ENCODE measurements around the gene C4BPA.

C4BPA gene

DNA sequence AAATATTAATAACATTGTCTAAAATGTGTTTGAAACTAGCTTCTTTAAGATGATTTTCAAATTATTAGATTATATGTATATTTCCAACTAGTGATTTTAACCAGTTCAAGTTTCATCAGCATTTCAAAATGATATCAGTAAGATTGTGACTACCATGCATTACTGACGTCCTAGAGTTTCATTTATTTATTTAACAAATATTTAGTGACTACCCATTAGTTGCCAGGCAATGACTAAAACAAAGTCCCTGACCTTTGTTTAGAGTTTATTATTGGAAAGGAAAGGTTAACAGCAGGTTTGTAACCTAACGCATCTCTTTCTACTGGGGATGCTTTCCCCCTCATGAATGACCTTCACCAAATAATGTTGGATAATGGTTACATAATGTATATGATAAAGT, 22.9 kb upstream of the C4BPA start:
- Histone ChIP-seq H3F3A (ENCODE audit: insufficient read depth, low read length) (no peaks in the 10 kb centered on the region), H3K9ac (ENCODE audit: low read length) (no peak overlapping the region), H3K9me3 (replicated peaks; ENCODE audit: insufficient read depth, low read length) (no peaks in the 10 kb centered on the region), H3K27ac (ENCODE audit: low read length) (no peak overlapping the region), H3K27me3 (replicated peaks; ENCODE audit: insufficient read depth, low read length) (no peaks in the 10 kb centered on the region), H3K4me1 (ENCODE audit: low read length) (peaks cover 3% of the 10 kb centered on the region; the same call in 1 of the 2 replicates), H3K79me2 (ENCODE audit: low read length) (no peaks in the 10 kb centered on the region), H3K4me3 (ENCODE audit: low read length) (no peak overlapping the region), H3K36me3 (replicated peaks; ENCODE audit: insufficient read depth, low read length) (no peaks in the 10 kb centered on the region), H4K20me1 (ENCODE audit: insufficient read depth, low read length) (no peaks in the 10 kb centered on the region), H3K9me2 (replicated peaks; ENCODE audit: insufficient read depth, low read length) (no peaks in the 10 kb centered on the region), H3K4me2 (ENCODE audit: low read depth, low read length) (no peak overlapping the region), H2AFZ (ENCODE audit: low read length) (no peak overlapping the region)
- DNase-seq = no peak
- TF ChIP-seq EZH2 (optimal IDR thresholded peaks at IDR 0.05; ENCODE audit: low read depth, low read length) (no peak), EZH2phosphoT487 (IDR thresholded peaks at IDR 0.05; ENCODE audit: low read length) (no peak)
- TF ChIP-seq, protein P1, sequence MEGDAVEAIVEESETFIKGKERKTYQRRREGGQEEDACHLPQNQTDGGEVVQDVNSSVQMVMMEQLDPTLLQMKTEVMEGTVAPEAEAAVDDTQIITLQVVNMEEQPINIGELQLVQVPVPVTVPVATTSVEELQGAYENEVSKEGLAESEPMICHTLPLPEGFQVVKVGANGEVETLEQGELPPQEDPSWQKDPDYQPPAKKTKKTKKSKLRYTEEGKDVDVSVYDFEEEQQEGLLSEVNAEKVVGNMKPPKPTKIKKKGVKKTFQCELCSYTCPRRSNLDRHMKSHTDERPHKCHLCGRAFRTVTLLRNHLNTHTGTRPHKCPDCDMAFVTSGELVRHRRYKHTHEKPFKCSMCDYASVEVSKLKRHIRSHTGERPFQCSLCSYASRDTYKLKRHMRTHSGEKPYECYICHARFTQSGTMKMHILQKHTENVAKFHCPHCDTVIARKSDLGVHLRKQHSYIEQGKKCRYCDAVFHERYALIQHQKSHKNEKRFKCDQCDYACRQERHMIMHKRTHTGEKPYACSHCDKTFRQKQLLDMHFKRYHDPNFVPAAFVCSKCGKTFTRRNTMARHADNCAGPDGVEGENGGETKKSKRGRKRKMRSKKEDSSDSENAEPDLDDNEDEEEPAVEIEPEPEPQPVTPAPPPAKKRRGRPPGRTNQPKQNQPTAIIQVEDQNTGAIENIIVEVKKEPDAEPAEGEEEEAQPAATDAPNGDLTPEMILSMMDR (IDR thresholded peaks at IDR 0.05; ENCODE audit: low read length) = no peak

DNA sequence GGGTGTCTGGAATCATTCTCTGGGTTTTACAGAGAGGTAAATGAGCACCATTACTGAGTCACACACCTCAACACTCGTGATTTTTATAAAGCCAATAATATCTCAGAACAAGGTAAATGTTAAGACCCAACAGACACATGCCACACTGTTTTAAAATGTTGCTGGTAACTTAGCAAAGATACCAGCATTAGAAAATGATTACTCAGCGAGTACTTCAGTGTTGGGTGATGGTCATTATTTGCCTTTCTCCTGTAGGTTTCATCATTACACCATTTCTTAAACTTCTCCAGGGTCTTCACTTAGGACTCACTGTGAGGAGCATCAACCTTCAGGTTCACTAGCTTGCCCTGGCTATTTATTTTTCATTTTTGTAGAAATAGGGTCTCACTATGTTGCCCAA, 22.2 kb upstream of the C4BPA start:
- Histone ChIP-seq H3F3A (ENCODE audit: insufficient read depth, low read length) (no peaks in the 10 kb centered on the region), H3K36me3 (replicated peaks; ENCODE audit: insufficient read depth, low read length) (no peaks in the 10 kb centered on the region), H4K20me1 (ENCODE audit: insufficient read depth, low read length) (no peaks in the 10 kb centered on the region), H3K9me2 (replicated peaks; ENCODE audit: insufficient read depth, low read length) (no peaks in the 10 kb centered on the region), H3K4me3 (ENCODE audit: low read length) (no peak overlapping the region), H3K27ac (ENCODE audit: low read length) (no peak overlapping the region), H3K9me3 (replicated peaks; ENCODE audit: insufficient read depth, low read length) (no peaks in the 10 kb centered on the region), H3K4me1 (ENCODE audit: low read length) (peaks cover 3% of the 10 kb centered on the region; the same call in 1 of the 2 replicates), H2AFZ (ENCODE audit: low read length) (no peak overlapping the region), H3K27me3 (replicated peaks; ENCODE audit: insufficient read depth, low read length) (no peaks in the 10 kb centered on the region), H3K79me2 (ENCODE audit: low read length) (no peaks in the 10 kb centered on the region), H3K9ac (ENCODE audit: low read length) (no peak overlapping the region), H3K4me2 (ENCODE audit: low read depth, low read length) (no peak overlapping the region)
- DNase-seq = no peak
- TF ChIP-seq EZH2phosphoT487 (IDR thresholded peaks at IDR 0.05; ENCODE audit: low read length) (no peak), EZH2 (optimal IDR thresholded peaks at IDR 0.05; ENCODE audit: low read depth, low read length) (no peak)
- TF ChIP-seq, protein P1 (IDR thresholded peaks at IDR 0.05; ENCODE audit: low read length) = no peak

DNA sequence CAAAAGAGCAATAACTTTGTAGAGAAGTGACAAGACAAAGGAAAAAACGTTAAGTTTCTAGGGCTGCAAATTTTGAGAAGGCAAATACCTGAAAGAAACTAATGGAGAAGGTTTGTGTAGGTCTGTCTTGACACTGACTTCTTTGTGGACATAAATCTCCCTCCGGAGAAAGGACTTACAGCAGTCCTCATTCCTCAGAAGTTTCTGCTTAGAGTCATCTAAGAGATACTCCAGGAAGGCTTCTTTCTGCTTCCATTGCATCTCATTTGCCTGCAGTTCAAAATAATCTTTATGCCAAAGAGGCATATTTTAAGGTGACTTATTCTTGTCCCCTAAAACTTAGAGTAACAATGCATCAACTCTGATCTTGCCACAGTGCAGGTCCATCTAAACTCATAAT, 19.8 kb upstream of the C4BPA start:
- H2AFZ ChIP-seq (ENCODE audit: low read length) = no peak overlapping the region
- H3K79me2 ChIP-seq (ENCODE audit: low read length) = no peaks in the 10 kb centered on the region
- H3K4me3 ChIP-seq (ENCODE audit: low read length) = no peak overlapping the region
- no peak overlapping the region for H3K9ac ChIP-seq (ENCODE audit: low read length)
- H3K4me2 ChIP-seq (ENCODE audit: low read depth, low read length) = no peak overlapping the region
- TF ChIP-seq, protein P1 (IDR thresholded peaks at IDR 0.05; ENCODE audit: low read length) = no peak
- TF ChIP-seq EZH2phosphoT487 (IDR thresholded peaks at IDR 0.05; ENCODE audit: low read length) = no peak
- no peak for TF ChIP-seq EZH2 (optimal IDR thresholded peaks at IDR 0.05; ENCODE audit: low read depth, low read length)
- no peak for DNase-seq
- no peaks in the 10 kb centered on the region for H4K20me1 ChIP-seq (ENCODE audit: insufficient read depth, low read length)
- H3F3A ChIP-seq (ENCODE audit: insufficient read depth, low read length) = no peaks in the 10 kb centered on the region
- no peaks in the 10 kb centered on the region for H3K27me3 ChIP-seq (replicated peaks; ENCODE audit: insufficient read depth, low read length)
- no peak overlapping the region for H3K27ac ChIP-seq (ENCODE audit: low read length)
- H3K9me2 ChIP-seq (replicated peaks; ENCODE audit: insufficient read depth, low read length) = no peaks in the 10 kb centered on the region
- peaks cover 3% of the 10 kb centered on the region; the same call in 1 of the 2 replicates for H3K4me1 ChIP-seq (ENCODE audit: low read length)
- H3K36me3 ChIP-seq (replicated peaks; ENCODE audit: insufficient read depth, low read length) = no peaks in the 10 kb centered on the region
- no peaks in the 10 kb centered on the region for H3K9me3 ChIP-seq (replicated peaks; ENCODE audit: insufficient read depth, low read length)
